ENCODE measurements around the gene PDE4A. TPM values are rescaled to one million over a fixed set of nuclear protein-coding genes. Genes with fewer than 3 reads are reported as not detected.
A peak's percentile ranks its signal among the peaks of the same experiment; 100 is the strongest.

Gene PDE4A
- total and polyA plus RNA-seq, 11 donors: 5.2 to 33.3 (median 13.7) TPM

GRCh38 chr19:10501971-10502523 is 81.7 kb downstream of the PDE4A start:
- intact Hi-C loops (cut with DNase I): loop anchor here in 8 of 10 donors (2.0 to 10.0 kb wide), 5 partner anchors 40 to 67 kb away; partner anchors contain the start of genes CDKN2D (in 5 of the 8), ATG4D (in 4 of the 8) and KRI1 (in 4 of the 8)
- Histone ChIP-seq H3K27ac (peak overlapping the region; percentile 96 to 100 (median 99)), H3K9me3 (no peaks in the 10 kb centered on the region), H3K36me3 (peaks cover 0 to 27% (median 24%) of the 10 kb centered on the region in 9 donors), H3K4me3 (peak overlapping the region; percentile 72 to 99 (median 95)), H3K27me3 (no peaks in the 10 kb centered on the region), H3K4me1 (peaks cover 0 to 51% (median 34%) of the 10 kb centered on the region in 12 donors)
- TF ChIP-seq, protein P1, sequence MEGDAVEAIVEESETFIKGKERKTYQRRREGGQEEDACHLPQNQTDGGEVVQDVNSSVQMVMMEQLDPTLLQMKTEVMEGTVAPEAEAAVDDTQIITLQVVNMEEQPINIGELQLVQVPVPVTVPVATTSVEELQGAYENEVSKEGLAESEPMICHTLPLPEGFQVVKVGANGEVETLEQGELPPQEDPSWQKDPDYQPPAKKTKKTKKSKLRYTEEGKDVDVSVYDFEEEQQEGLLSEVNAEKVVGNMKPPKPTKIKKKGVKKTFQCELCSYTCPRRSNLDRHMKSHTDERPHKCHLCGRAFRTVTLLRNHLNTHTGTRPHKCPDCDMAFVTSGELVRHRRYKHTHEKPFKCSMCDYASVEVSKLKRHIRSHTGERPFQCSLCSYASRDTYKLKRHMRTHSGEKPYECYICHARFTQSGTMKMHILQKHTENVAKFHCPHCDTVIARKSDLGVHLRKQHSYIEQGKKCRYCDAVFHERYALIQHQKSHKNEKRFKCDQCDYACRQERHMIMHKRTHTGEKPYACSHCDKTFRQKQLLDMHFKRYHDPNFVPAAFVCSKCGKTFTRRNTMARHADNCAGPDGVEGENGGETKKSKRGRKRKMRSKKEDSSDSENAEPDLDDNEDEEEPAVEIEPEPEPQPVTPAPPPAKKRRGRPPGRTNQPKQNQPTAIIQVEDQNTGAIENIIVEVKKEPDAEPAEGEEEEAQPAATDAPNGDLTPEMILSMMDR (IDR thresholded peaks at IDR 0.05): no peak
- no peak for TF ChIP-seq POLR2A (IDR thresholded peaks at IDR 0.05)
- DNase-seq (peak; percentile 76 to 92 (median 89)), ATAC-seq (peak; percentile 60 to 82 (median 76))
- WGBS, 4 donors: 0 to 1% (median 0%) methylated on average over 20 to 35 of the region's 35 CpGs

DNA sequence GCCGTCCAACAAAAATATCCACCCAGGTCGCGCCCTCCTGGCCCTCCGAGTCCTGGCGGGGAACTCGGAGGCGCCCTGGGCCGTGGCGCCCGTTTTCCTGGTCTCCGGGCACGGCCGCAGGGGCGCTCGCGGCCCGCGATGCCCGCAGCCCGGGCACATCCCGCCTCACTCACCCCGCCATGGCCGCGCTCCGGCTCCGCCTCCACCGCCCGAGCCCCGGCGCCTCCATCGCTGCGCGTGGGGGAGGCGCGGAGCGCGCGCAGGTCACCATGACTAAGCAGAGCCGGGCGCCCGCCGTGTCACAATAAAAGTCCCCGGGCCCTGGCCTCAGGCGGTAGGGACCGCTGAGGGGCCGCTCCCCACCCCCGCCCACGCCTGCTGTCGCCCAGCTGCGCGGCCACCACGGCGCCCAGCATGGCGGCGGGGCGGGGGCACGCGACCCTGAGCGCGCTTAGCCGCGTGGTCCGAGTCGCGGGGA is 82.2 kb downstream of the PDE4A start:
- Histone ChIP-seq H3K9me3 (no peaks in the 10 kb centered on the region), H3K4me1 (peaks cover 0 to 47% (median 34%) of the 10 kb centered on the region in 12 donors), H3K36me3 (peaks cover 0 to 22% (median 19%) of the 10 kb centered on the region in 9 donors), H3K4me3 (peak overlapping the region; percentile 72 to 99 (median 95)), H3K27ac (peak overlapping the region; percentile 96 to 100 (median 99)), H3K27me3 (no peaks in the 10 kb centered on the region)
- DNase-seq (peak; percentile 95 to 97 (median 97)), ATAC-seq (peak; percentile 93 to 97 (median 95))
- WGBS, 4 donors: 0 to 1% (median 0%) methylated on average over 14 to 65 of the region's 65 CpGs
- TF ChIP-seq POLR2A (IDR thresholded peaks at IDR 0.05): peak in 1 of 2 donors; percentile 60
- TF ChIP-seq, protein P1 (IDR thresholded peaks at IDR 0.05): peak in 3 of 12 donors; percentile 8 to 25 (median 17)
- intact Hi-C loops (cut with DNase I): loop anchor here in 8 of 10 donors (2.0 to 10.0 kb wide), 5 partner anchors 40 to 66 kb away; partner anchors contain the start of genes CDKN2D (in 5 of the 8), ATG4D (in 4 of the 8) and KRI1 (in 4 of the 8)

GRCh38 chr19:10503002-10503789 is 82.9 kb downstream of the PDE4A start, which contains the start of gene KEAP1:
Gene KEAP1, minus strand, starts transcription at chr19:10503356. Its CDS starts 3,323 bp downstream, at chr19:10500033.
- H3K4me3 ChIP-seq: peak within 1 kb of the TSS; percentile 72 to 99 (median 95)
- no peaks in the 10 kb centered on the region for H3K27me3 ChIP-seq
- intact Hi-C loops (cut with DNase I): loop anchor here in 8 of 10 donors (2.0 to 10.0 kb wide), 5 partner anchors 39 to 66 kb away; partner anchors contain the start of genes CDKN2D (in 5 of the 8), ATG4D (in 4 of the 8) and KRI1 (in 4 of the 8)
- WGBS, 4 donors: 5 to 9% (median 6%) methylated on average over 46 to 73 of the region's 73 CpGs
- DNase-seq (peak in 3 of 5 donors; percentile 43 to 75 (median 49)), ATAC-seq (peak in 1 of 4 donors; percentile 18)
- H3K9me3 ChIP-seq: no peaks in the 10 kb centered on the region
- H3K4me1 ChIP-seq: peaks cover 0 to 42% (median 33%) of the 10 kb centered on the region in 12 donors
- TF ChIP-seq, protein P1 (IDR thresholded peaks at IDR 0.05): no peak
- no peak for TF ChIP-seq POLR2A (IDR thresholded peaks at IDR 0.05)
- H3K27ac ChIP-seq: peak within 1 kb of the TSS; percentile 96 to 100 (median 99)
- peaks cover 0 to 17% (median 15%) of the 10 kb centered on the region in 9 donors for H3K36me3 ChIP-seq

Data from heart left ventricle (tissue), 16 donors.